B cell (primary cell): ENCODE measurements around the gene BMP5.

Source experiments
- EZH2 ChIP-seq: IDR thresholded peaks from 2 replicates; pipeline ENCODE4 v1.6.1; 2012; ENCODE audit warnings: borderline replicate concordance, low read depth, mild to moderate bottlenecking, moderate library complexity, low read length; ENCODE audit not compliant: insufficient read depth, poor library complexity, severe bottlenecking
- TF ChIP-seq, protein P1 (sequence below): fragments of 200-600 bp; IDR thresholded peaks from one replicate; pipeline ENCODE4 v1.8.0; 2022; ENCODE audit warnings: antibody characterized with exemption, mild to moderate bottlenecking

GRCh38 chr6:55822815-55823214, 52.6 kb downstream of the BMP5 start:
- TF ChIP-seq, protein P1, sequence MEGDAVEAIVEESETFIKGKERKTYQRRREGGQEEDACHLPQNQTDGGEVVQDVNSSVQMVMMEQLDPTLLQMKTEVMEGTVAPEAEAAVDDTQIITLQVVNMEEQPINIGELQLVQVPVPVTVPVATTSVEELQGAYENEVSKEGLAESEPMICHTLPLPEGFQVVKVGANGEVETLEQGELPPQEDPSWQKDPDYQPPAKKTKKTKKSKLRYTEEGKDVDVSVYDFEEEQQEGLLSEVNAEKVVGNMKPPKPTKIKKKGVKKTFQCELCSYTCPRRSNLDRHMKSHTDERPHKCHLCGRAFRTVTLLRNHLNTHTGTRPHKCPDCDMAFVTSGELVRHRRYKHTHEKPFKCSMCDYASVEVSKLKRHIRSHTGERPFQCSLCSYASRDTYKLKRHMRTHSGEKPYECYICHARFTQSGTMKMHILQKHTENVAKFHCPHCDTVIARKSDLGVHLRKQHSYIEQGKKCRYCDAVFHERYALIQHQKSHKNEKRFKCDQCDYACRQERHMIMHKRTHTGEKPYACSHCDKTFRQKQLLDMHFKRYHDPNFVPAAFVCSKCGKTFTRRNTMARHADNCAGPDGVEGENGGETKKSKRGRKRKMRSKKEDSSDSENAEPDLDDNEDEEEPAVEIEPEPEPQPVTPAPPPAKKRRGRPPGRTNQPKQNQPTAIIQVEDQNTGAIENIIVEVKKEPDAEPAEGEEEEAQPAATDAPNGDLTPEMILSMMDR: no peak
- TF ChIP-seq EZH2: no peak
